T-helper 9 cell (primary cell): ENCODE measurements around the gene FOXJ1.

Experiments
- DNase-seq: peaks from one replicate; pipeline ENCODE4 v3.0.0-alpha.2; 2020

Gene FOXJ1

GRCh38 chr17:76123191-76123499, 17.9 kb downstream of the FOXJ1 start:
- no peak for DNase-seq

GRCh38 chr17:76122431-76123190, 18.4 kb downstream of the FOXJ1 start:
- no peak for DNase-seq

GRCh38 chr17:76121932-76122430, 19.1 kb downstream of the FOXJ1 start:
- DNase-seq: no peak

DNA sequence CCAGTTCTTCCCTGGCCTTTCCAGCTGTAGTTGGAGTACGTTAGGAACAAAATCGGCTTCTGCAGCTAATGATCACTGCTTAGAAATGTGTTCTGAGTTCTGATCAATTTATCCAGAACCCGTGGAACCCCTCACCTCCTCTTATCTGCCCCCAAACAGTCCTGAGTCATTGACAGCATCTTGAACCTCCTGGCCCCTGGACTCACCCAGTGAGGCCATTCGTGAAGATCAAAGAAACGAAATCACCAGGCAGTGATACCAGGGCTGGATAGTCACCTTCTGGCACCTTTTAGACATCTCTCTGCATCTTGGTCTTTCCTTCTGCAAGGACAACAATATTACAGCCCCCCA, 20.4 kb downstream of the FOXJ1 start:
- no peak for DNase-seq

GRCh38 chr17:76119409-76120371, 21.4 kb downstream of the FOXJ1 start:
- DNase-seq: no peak

GRCh38 chr17:76115138-76115754, 25.8 kb downstream of the FOXJ1 start:
- no peak for DNase-seq

DNA sequence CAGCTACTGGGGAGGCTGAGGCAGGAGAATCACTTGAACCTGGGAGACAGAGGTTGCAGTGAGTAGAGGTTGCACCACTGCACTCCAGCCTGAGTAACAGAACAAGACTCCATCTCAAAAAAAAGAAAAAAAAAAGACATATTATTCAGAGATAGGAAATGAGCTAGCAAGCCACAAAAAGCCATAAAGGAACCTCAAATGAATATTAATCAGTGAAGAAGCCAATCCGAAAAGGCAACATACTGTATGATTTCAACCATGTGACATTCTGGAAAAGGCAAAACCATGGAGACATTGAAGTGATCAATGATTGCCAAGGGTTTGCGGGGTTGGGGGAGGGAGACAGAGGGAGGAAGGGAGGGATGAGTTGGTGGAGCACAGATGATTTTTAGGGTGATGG, 29.1 kb downstream of the FOXJ1 start:
- no peak for DNase-seq

DNA sequence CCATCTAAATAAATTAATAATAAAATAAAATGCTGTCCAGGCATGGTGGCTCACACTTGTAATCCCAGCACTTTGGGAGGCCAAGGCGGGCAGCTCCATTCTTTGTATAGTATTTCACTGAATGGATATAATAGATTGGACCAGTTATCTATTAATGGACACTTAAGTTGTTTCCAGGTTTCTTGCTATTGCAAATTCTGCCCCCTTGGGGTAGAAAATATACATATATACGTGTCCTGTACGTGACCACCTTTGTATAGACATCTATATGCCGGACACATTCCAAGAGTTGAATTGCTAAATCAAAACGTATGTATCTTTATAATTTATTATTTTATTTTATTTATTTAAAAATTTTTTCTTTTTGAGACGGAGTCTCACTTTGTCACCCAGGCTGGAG, 33.5 kb downstream of the FOXJ1 start:
- no peak for DNase-seq

GRCh38 chr17:76106703-76107102, 34.3 kb downstream of the FOXJ1 start:
- DNase-seq: no peak

DNA sequence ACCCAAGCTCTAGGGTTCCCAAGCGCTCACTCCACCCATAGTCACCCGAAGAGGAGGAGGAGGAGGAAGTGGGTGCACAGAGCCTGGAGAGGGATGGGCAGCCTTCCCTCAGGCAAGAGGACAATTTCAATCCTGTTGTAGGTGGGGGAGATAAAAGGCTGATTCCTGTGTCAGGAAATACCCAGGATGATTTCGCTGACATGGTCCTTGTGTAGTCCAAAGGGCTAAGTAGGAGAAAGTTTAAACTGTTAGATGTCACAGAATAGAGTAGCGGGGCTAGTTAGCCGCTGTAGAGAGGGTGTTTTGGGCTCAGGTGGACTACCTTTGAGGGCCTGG, 36.2 kb downstream of the FOXJ1 start:
- no peak for DNase-seq

DNA sequence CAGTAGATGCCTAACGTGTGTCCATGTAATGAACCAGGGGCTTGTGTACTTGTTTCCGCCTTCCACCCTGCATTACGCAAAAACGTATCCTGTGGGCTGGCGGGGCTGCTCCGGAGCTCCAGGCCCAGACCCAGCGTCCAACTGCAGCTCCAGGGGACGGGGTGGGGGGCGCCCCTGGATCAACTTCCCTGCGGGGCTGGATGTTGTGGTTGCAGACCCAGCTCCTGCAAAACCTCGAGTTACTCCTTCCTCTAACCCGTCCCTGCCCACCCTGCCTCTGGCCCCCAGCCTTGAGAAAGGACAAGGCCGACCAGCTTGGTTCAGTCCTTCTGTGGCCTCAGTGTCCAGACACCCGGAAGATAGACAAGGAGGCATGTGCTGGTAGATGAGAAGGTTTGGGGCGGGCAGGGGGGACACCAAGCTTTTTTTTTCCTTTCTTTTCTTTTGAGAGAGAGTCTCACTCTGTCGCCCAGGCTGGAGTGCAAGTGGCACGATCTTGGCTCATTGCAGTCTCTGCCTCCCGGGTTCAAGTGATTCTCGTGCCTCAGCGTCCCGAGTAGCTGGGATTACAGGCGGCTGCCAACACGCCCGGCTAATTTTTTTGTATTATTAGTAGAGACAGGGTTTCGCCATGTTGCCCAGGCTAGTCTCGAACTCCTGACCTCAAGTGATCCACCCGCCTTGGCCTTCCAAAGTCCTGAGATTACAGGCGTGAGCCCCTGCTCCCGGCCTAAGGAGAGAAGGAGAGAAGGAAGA, 36.7 kb downstream of the FOXJ1 start:
- DNase-seq: peak; percentile 16

DNA sequence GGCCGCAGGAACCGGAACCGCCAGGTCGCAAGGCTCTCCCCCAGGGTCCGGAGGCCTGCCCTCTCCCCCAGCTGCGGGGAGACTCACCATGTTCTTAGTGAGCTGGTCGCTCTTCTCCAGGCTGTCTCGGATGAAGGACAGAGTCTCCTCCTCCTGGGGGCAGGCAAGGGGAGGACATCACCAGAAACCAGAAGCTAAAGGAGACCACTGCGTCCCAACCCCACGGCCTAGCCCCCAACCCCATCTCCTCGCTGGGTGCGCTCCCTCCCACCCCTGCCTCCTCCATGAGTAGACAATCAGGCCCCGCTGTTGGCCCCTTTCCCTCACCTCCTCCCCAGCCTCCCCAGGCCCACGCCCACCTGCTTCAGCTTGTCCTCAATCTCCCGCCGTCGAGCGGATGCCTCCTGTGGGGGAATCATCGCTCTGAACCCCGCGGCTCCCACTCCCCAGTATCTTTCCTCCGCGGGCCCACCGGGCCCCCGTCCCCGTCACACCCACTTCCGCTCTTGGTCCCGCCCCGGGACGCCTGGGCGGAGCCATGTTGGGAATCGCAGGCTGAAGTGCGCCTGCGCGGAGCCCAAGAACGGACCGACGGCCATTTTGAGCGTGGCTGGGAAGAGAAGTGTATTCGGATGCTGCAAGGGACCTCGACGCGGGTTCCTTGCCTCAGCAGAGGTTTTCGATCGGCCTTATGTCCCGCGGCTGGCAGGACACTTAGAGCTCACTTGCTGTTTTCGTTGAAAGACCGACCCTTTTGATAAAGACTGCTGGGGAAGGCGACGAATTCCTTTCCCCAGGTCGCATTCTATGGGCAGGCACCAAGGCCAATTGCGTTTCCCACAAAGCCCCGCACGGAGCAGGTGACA, 37.5 kb downstream of the FOXJ1 start, which contains the start of gene EXOC7:
Gene EXOC7, minus strand, starts transcription at position 514 of the 866 bp plus-strand sequence. Its CDS starts 95 bp downstream, at position 419.
- DNase-seq: peak; percentile 88

- no peak for DNase-seq
Observed at GRCh38 chr17:76102944-76103273, 38.1 kb downstream of the FOXJ1 start.

GRCh38 chr17:76097716-76098295, 43.2 kb downstream of the FOXJ1 start:
- DNase-seq: no peak

GRCh38 chr17:76095943-76096342, 45.1 kb downstream of the FOXJ1 start:
- DNase-seq: no peak

GRCh38 chr17:76094046-76094445, 47.0 kb downstream of the FOXJ1 start:
- DNase-seq: no peak

DNA sequence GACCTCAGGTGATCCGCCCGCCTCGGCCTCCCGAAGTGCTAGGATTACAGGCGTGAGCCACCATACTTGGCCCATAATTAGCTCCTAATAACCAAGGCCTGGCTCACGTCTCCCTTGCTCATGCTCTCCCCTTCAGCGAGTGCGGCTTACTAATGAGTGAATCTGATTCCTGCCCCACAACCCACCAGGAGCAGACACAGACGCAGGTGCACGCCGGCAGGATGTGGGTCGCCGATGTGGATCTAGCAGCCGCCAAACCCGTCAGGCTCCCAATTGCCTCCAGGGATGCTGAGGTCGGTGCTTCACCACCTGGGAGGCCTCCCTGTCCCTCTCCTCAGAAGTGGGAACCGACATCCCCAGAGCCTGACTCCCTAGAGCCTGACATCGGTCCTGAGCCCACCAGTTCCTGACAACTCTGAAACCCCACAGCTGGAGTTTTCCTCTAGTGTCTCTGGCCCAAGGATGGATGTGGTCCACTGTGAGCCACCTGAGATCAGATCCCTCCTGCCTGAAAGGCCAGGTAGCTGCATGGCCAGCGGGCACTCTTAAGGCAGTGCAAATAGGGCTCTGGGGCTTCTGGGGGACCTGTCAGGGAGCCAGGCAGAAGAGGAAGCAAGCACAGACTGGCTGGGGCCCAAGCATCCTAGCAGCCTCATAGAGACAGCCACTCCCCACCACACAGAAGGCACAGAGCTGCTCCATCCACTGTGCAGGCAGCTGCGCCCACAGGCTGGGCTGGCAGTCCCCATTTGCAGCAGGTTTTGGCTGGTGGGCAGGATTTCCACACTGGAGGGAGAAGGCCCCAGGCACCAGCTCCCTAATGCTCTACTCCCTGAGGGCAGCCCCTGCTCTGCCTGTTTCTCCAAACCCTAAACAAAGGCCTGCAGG, 48.3 kb downstream of the FOXJ1 start:
- no peak for DNase-seq

GRCh38 chr17:76091526-76092286, 49.3 kb downstream of the FOXJ1 start:
- DNase-seq: no peak

DNA sequence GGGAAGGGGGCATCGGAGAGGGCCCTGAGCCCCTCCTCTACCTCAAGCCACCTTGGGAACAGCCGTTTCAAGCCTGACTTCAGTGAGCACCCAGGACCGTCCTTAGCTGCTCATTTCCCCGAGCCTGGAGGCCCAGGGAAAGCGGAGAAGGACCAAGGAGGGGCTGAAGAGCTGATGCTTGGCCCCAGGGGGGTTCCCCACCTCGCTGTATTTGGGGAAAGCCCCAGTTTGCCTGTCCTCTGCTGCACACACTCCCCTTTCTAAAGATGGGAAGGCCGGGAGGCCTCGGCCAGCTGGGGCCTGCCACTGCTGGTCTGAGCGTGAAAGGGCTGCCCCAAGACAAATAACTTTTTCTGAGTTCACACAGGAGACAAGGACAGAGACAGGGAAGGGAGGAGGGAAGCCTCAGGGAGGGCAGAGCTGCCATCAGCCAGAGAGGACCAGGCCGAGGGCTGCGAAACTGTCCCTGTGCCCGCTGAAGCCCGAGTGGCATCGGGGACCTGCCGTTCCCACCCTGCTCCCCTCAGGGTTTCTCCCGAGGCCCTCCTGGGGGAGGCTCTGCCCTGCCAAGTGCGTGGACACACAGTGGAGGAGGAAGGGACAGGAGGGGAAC, 50.4 kb downstream of the FOXJ1 start:
- no peak for DNase-seq
